ENCODE measurements around the gene MLPH. TPM values are rescaled to one million over a fixed set of nuclear protein-coding genes. Genes with fewer than 3 reads are reported as not detected.

MLPH gene
- total RNA-seq, 2 donors from 2014 or later: 0.75 to 1.0 TPM

GRCh38 chr2:237511433-237511832 is 24.4 kb downstream of the MLPH start:
- H3K36me3 Mint-ChIP-seq (ENCODE audit: low read depth): no peaks in the 10 kb centered on the region
- WGBS, 2 experiments (ENCODE audit: insufficient coverage in 1 of 2, insufficient read length in 1 of 2): 89 to 97% methylated on average over 1 of the region's 1 CpG
- peaks cover 4% of the 10 kb centered on the region for H3K4me1 Mint-ChIP-seq

GRCh38 chr2:237511885-237512405 is 24.9 kb downstream of the MLPH start:
- no peak overlapping the region for H3K4me3 Mint-ChIP-seq
- H3K4me1 Mint-ChIP-seq: peaks cover 4% of the 10 kb centered on the region

More at GRCh38 chr2:237511433-237511832, 24.4 kb downstream of the MLPH start:
- Histone ChIP-seq H3K27ac (ENCODE audit: low read depth, low read length) (no peak overlapping the region), H3K4me3 (ENCODE audit: low read length) (no peak overlapping the region), H3K9me3 (ENCODE audit: control insufficient read depth, low read length) (no peaks in the 10 kb centered on the region), H3K4me1 (ENCODE audit: control insufficient read depth, insufficient read depth, low read length) (no peaks in the 10 kb centered on the region), H3K9ac (ENCODE audit: extremely low read depth, low read length, poor library complexity, severe bottlenecking) (no peak overlapping the region), H3K36me3 (ENCODE audit: control insufficient read depth, insufficient read depth, low read length) (no peaks in the 10 kb centered on the region), H3K27me3 (ENCODE audit: control insufficient read depth, insufficient read depth, low read length, poor library complexity, severe bottlenecking) (no peaks in the 10 kb centered on the region)
- no peak overlapping the region for H3K4me3 Mint-ChIP-seq
- TF ChIP-seq CTCF (conservative IDR thresholded peaks at IDR 0.05): no peak
- DNase-seq: no peak
- H3K9me3 Mint-ChIP-seq: peaks cover 4% of the 10 kb centered on the region
- H3K27me3 Mint-ChIP-seq (ENCODE audit: insufficient read depth): no peaks in the 10 kb centered on the region
- no peak overlapping the region for H3K27ac Mint-ChIP-seq

GRCh38 chr2:237512774-237513466 is 25.9 kb downstream of the MLPH start:
- no peak overlapping the region for H3K4me3 Mint-ChIP-seq
- TF ChIP-seq CTCF (conservative IDR thresholded peaks at IDR 0.05): peak; percentile 98
- no peaks in the 10 kb centered on the region for H3K4me1 ChIP-seq (ENCODE audit: control insufficient read depth, insufficient read depth, low read length)
- no peaks in the 10 kb centered on the region for H3K27me3 ChIP-seq (ENCODE audit: control insufficient read depth, insufficient read depth, low read length, poor library complexity, severe bottlenecking)
- H3K9me3 ChIP-seq (ENCODE audit: control insufficient read depth, low read length): no peaks in the 10 kb centered on the region
- H3K27ac ChIP-seq (ENCODE audit: low read depth, low read length): no peak overlapping the region
- no peaks in the 10 kb centered on the region for H3K27me3 Mint-ChIP-seq (ENCODE audit: insufficient read depth)
- no peaks in the 10 kb centered on the region for H3K36me3 ChIP-seq (ENCODE audit: control insufficient read depth, insufficient read depth, low read length)
- H3K27ac Mint-ChIP-seq: no peak overlapping the region
- no peak overlapping the region for H3K4me3 ChIP-seq (ENCODE audit: low read length)
- H3K9ac ChIP-seq (ENCODE audit: extremely low read depth, low read length, poor library complexity, severe bottlenecking): no peak overlapping the region
- WGBS, 2 experiments (ENCODE audit: insufficient coverage in 1 of 2, insufficient read length in 1 of 2): 64 to 90% methylated on average over 3 to 14 of the region's 14 CpGs
- no peaks in the 10 kb centered on the region for H3K9me3 Mint-ChIP-seq
- H3K36me3 Mint-ChIP-seq (ENCODE audit: low read depth): no peaks in the 10 kb centered on the region
- DNase-seq: peak; percentile 96
- H3K4me1 Mint-ChIP-seq: peaks cover 4% of the 10 kb centered on the region

More at GRCh38 chr2:237511885-237512405, 24.9 kb downstream of the MLPH start:
- H3K4me3 ChIP-seq (ENCODE audit: low read length): no peak overlapping the region
- H3K27me3 ChIP-seq (ENCODE audit: control insufficient read depth, insufficient read depth, low read length, poor library complexity, severe bottlenecking): no peaks in the 10 kb centered on the region
- H3K4me1 ChIP-seq (ENCODE audit: control insufficient read depth, insufficient read depth, low read length): no peaks in the 10 kb centered on the region
- no peak for TF ChIP-seq CTCF (conservative IDR thresholded peaks at IDR 0.05)
- H3K27ac ChIP-seq (ENCODE audit: low read depth, low read length): no peak overlapping the region
- no peaks in the 10 kb centered on the region for H3K36me3 Mint-ChIP-seq (ENCODE audit: low read depth)
- DNase-seq: no peak
- no peak overlapping the region for H3K27ac Mint-ChIP-seq
- no peaks in the 10 kb centered on the region for H3K9me3 ChIP-seq (ENCODE audit: control insufficient read depth, low read length)
- H3K27me3 Mint-ChIP-seq (ENCODE audit: insufficient read depth): no peaks in the 10 kb centered on the region
- H3K36me3 ChIP-seq (ENCODE audit: control insufficient read depth, insufficient read depth, low read length): no peaks in the 10 kb centered on the region
- H3K9me3 Mint-ChIP-seq: no peaks in the 10 kb centered on the region
- WGBS, 2 experiments (ENCODE audit: insufficient coverage in 1 of 2, insufficient read length in 1 of 2): 90 to 97% methylated on average over 12 to 17 of the region's 17 CpGs
- no peak overlapping the region for H3K9ac ChIP-seq (ENCODE audit: extremely low read depth, low read length, poor library complexity, severe bottlenecking)

Data from endodermal cell (in vitro differentiated cells).